ENCODE data around the gene RIPOR3.

GRCh38 chr20:50565383-50565782 is 126.0 kb downstream of the RIPOR3 start:
- TF ChIP-seq POLR2A (IDR thresholded peaks at IDR 0.05; ENCODE audit: low read depth, low read length): no peak
- TF ChIP-seq TAF1 (IDR thresholded peaks at IDR 0.05; ENCODE audit: borderline replicate concordance, low read depth, low read length): no peak
- no peak for TF ChIP-seq POLR2AphosphoS5 (IDR thresholded peaks at IDR 0.05; ENCODE audit: low read depth, low read length)
